SW 1271 (cell line): ENCODE measurements around the gene CDH4.

ENCODE experiments used
- DNase-seq, 2 experiments: peaks; one replicate each; lab custom pipeline; 2025; lab: John Stamatoyannopoulos, UW

Gene CDH4

GRCh38 chr20:61493798-61494305 is 241.8 kb downstream of the CDH4 start:
- no peak for DNase-seq

- no peak for DNase-seq
These were observed 242.9 kb downstream of the CDH4 start for GRCh38 chr20:61494763-61495575.

GRCh38 chr20:61497029-61497627 is 245.1 kb downstream of the CDH4 start:
- DNase-seq: no peak

- no peak for DNase-seq
These were observed 247.9 kb downstream of the CDH4 start for GRCh38 chr20:61499859-61500554.

- DNase-seq: no peak
These were observed 248.8 kb downstream of the CDH4 start for GRCh38 chr20:61500791-61501321.

- no peak for DNase-seq
These were observed 250.4 kb downstream of the CDH4 start for GRCh38 chr20:61502433-61502832.

GRCh38 chr20:61503106-61503505 is 251.0 kb downstream of the CDH4 start:
- DNase-seq: no peak

GRCh38 chr20:61505508-61505907 is 253.4 kb downstream of the CDH4 start:
- DNase-seq: no peak

GRCh38 chr20:61507778-61508177 is 255.7 kb downstream of the CDH4 start:
- no peak for DNase-seq

GRCh38 chr20:61508301-61509096 is 256.4 kb downstream of the CDH4 start:
- no peak for DNase-seq

- DNase-seq: no peak
These were observed 258.8 kb downstream of the CDH4 start for GRCh38 chr20:61510778-61511330.

- no peak for DNase-seq
These were observed 260.4 kb downstream of the CDH4 start for GRCh38 chr20:61512475-61512874.

- no peak for DNase-seq
These were observed 261.3 kb downstream of the CDH4 start for GRCh38 chr20:61513124-61514017.

GRCh38 chr20:61514018-61514365 is 261.9 kb downstream of the CDH4 start:
- DNase-seq: no peak

- DNase-seq: no peak
These were observed 262.3 kb downstream of the CDH4 start for GRCh38 chr20:61514396-61514795.

GRCh38 chr20:61514805-61515505 is 262.9 kb downstream of the CDH4 start:
- no peak for DNase-seq

- no peak for DNase-seq
These were observed 263.9 kb downstream of the CDH4 start for GRCh38 chr20:61515922-61516321.

GRCh38 chr20:61516346-61517208 is 264.5 kb downstream of the CDH4 start:
- DNase-seq: no peak

GRCh38 chr20:61517419-61517818 is 265.4 kb downstream of the CDH4 start:
- no peak for DNase-seq
